Ascending aorta (tissue), 2 donors: ENCODE results near the gene RFX6. TPM values are rescaled to one million over a fixed set of nuclear protein-coding genes. Genes with fewer than 3 reads are reported as not detected.

Experiments
- DNase-seq, 2 donors: peaks; one replicate each; pipeline ENCODE4 v3.0.0-alpha.2; 2019; ENCODE audit warnings: low spot score in 2 of 2
- H3K27ac ChIP-seq, 2 donors: fragments of 200-600 bp; sonication (generic); one replicate each; pipeline ENCODE4 v1.5.1; 2016 to 2017; ENCODE audit warnings: mild to moderate bottlenecking in 1 of 2
- H3K27me3 ChIP-seq: fragments of 200-600 bp; sonication (generic); one replicate; pipeline ENCODE4 v1.5.1; 2017
- H3K36me3 ChIP-seq, 2 donors: fragments of 200-600 bp; sonication (generic); one replicate each; pipeline ENCODE4 v1.5.1; 2016
- H3K4me1 ChIP-seq, 2 donors: fragments of 200-600 bp; sonication (generic); one replicate each; pipeline ENCODE4 v1.5.1; 2016 to 2017; ENCODE audit warnings: mild to moderate bottlenecking in 1 of 2
- H3K4me3 ChIP-seq, 2 donors: fragments of 200-600 bp; sonication (generic); one replicate each; pipeline ENCODE4 v1.5.1; 2016 to 2017; ENCODE audit warnings: mild to moderate bottlenecking in 1 of 2
- H3K9me3 ChIP-seq, 2 donors: fragments of 200-600 bp; sonication (generic); one replicate each; pipeline ENCODE4 v1.5.1; 2016
- CTCF ChIP-seq, 3 experiments: fragments of 200-600 bp in 2 of 3; fragments of 450-650 bp in 1 of 3; sonication (generic) in 2 of 3; IDR thresholded peaks; one replicate each; pipeline ENCODE4 v1.5.1; 2016 to 2019; ENCODE audit warnings: antibody characterized with exemption in 3 of 3, mild to moderate bottlenecking in 1 of 3, moderate library complexity in 1 of 3
- intact Hi-C: fragments of 100-400 bp; cut with DNase I; formaldehyde crosslinking; loops from one replicate; pipeline ENCODE4 v1.15.1; 2023
- total RNA-seq: library from RNA; depleted of rRNA; stranded (reverse); fragments of >200 nt; gene quantifications from one replicate; pipeline ENCODE4 v1.1.0, GENCODE V29; 2016

Gene RFX6
- total RNA-seq, 1 donor from 2014 or later: not detected

- H3K4me3 ChIP-seq: no peak overlapping the region
- no peak overlapping the region for H3K27ac ChIP-seq
- TF ChIP-seq CTCF (IDR thresholded peaks at IDR 0.05): no peak
- H3K27me3 ChIP-seq: no peaks in the 10 kb centered on the region
- H3K9me3 ChIP-seq: no peaks in the 10 kb centered on the region
- no peak for DNase-seq
- H3K36me3 ChIP-seq: no peaks in the 10 kb centered on the region
- intact Hi-C loops: no loop called here
- H3K4me1 ChIP-seq: no peaks in the 10 kb centered on the region
These were observed 64.7 kb downstream of the RFX6 start for GRCh38 chr6:116941727-116942126.

GRCh38 chr6:116945809-116946208 lies 68.8 kb downstream of the RFX6 start:
- intact Hi-C loops: no loop called here
- Histone ChIP-seq H3K9me3 (no peaks in the 10 kb centered on the region), H3K4me3 (no peak overlapping the region), H3K4me1 (no peaks in the 10 kb centered on the region), H3K27ac (no peak overlapping the region), H3K36me3 (no peaks in the 10 kb centered on the region), H3K27me3 (no peaks in the 10 kb centered on the region)
- TF ChIP-seq CTCF (IDR thresholded peaks at IDR 0.05): no peak
- DNase-seq: no peak

GRCh38 chr6:116948533-116949304 lies 71.7 kb downstream of the RFX6 start:
- Histone ChIP-seq H3K27ac (no peak overlapping the region), H3K36me3 (no peaks in the 10 kb centered on the region), H3K4me3 (no peak overlapping the region), H3K4me1 (no peaks in the 10 kb centered on the region), H3K27me3 (no peaks in the 10 kb centered on the region), H3K9me3 (no peaks in the 10 kb centered on the region)
- intact Hi-C loops: no loop called here
- DNase-seq: no peak
- TF ChIP-seq CTCF (IDR thresholded peaks at IDR 0.05): no peak

- no peak for TF ChIP-seq CTCF (IDR thresholded peaks at IDR 0.05)
- Histone ChIP-seq H3K27ac (no peak overlapping the region), H3K4me3 (no peak overlapping the region), H3K36me3 (no peaks in the 10 kb centered on the region), H3K27me3 (no peaks in the 10 kb centered on the region), H3K9me3 (no peaks in the 10 kb centered on the region), H3K4me1 (no peaks in the 10 kb centered on the region)
- no peak for DNase-seq
- intact Hi-C loops: no loop called here
These were observed 72.9 kb downstream of the RFX6 start for GRCh38 chr6:116949964-116950363.

GRCh38 chr6:116954335-116954734 lies 77.3 kb downstream of the RFX6 start:
- no peak for DNase-seq
- no peak for TF ChIP-seq CTCF (IDR thresholded peaks at IDR 0.05)
- intact Hi-C loops: no loop called here
- H3K27ac ChIP-seq: no peak overlapping the region
- no peaks in the 10 kb centered on the region for H3K9me3 ChIP-seq
- H3K27me3 ChIP-seq: no peaks in the 10 kb centered on the region
- H3K4me3 ChIP-seq: no peak overlapping the region
- no peaks in the 10 kb centered on the region for H3K36me3 ChIP-seq
- no peaks in the 10 kb centered on the region for H3K4me1 ChIP-seq
